NT2/D1 (cell line): ENCODE results near the gene SLC44A5.

Source experiments
- SUZ12 ChIP-seq: IDR thresholded peaks from 2 replicates; pipeline ENCODE4 v1.6.1; 2011; ENCODE audit not compliant: insufficient read length, insufficient read depth; ENCODE audit errors: extremely low read depth
- YY1 ChIP-seq: IDR thresholded peaks from 2 replicates; pipeline ENCODE4 v1.6.1; 2011; ENCODE audit not compliant: insufficient read length, insufficient read depth
- ZNF274 ChIP-seq: IDR thresholded peaks from 2 replicates; pipeline ENCODE4 v1.6.1; 2011; ENCODE audit warnings: mild to moderate bottlenecking, low read depth, low read length

GRCh38 chr1:75484789-75485188 is 126.1 kb downstream of the SLC44A5 start:
- no peak for TF ChIP-seq SUZ12
- no peak for TF ChIP-seq YY1
- TF ChIP-seq ZNF274, result no peak
